ENCODE measurements around the gene DNMT3A.
"Not testable (repeated sequence)": the region's sequence is repeated elsewhere in the genome, so short reads cannot be mapped to it uniquely, and the experiment has no call there.

The DNMT3A gene

DNA sequence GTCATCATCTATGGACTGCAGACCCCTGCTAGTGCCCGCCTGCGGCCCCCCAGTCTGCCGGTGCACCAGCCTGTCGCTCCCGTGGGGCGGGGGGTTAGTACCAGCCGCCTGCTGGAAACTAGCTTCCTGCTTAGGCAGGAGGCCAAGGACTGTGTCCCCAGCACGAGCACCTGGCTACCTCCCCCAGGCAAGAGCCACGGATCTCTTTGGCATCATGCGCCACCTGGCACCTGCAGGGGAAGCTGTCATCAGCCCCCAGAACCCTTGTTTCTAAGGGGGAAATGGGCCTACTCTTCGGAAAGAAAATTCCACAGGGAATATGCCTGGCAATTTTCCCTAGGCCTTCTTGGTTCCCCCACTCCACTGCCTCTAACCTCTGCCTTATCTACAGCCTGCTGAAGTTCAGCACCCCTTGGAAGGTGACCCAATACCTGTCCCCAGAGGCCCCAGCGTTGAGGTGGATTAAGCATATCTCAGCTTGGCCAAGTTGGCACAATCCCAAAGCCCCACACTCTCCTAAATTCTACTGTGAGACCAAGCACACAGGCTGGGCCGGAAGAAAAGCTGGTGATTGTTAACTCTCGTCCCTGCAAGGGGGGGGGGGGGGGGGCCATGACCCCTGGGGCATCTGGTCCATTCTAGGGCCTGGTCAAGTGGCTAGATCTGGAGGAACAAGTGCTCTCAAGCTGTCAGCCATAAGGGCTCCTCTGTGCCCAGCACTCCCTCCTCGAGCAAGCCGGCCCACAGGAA lies 111.4 kb downstream of the DNMT3A start:
- no peak for DNase-seq

GRCh38 chr2:25229279-25230197 lies 112.2 kb downstream of the DNMT3A start:
- DNase-seq: no peak

DNA sequence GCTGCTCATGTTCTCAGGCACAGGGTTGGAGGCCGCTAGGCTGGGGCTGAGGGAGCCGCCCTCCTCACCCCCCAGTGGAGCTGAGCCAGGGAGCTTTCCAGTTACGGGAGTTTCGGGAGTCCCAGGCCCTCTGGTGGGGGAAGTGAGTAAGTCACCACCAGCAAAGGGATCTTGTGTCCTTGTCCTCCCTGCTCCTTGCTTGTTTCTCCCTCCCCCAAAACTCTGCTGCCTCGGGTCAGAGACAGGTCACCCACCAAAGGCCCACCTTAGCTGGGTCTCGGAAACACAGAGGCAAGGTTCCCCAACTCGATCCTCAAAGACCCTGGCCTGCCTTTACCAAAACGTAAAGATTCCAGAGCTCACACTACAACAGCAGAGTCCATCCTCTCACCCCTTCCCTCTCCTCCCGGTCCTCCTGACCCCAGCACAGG lies 112.9 kb downstream of the DNMT3A start:
- no peak for DNase-seq

- DNase-seq: no peak
Measured at GRCh38 chr2:25227576-25227975, 114.1 kb downstream of the DNMT3A start.

- no peak for DNase-seq
Measured at GRCh38 chr2:25226827-25227226, 114.9 kb downstream of the DNMT3A start.

DNA sequence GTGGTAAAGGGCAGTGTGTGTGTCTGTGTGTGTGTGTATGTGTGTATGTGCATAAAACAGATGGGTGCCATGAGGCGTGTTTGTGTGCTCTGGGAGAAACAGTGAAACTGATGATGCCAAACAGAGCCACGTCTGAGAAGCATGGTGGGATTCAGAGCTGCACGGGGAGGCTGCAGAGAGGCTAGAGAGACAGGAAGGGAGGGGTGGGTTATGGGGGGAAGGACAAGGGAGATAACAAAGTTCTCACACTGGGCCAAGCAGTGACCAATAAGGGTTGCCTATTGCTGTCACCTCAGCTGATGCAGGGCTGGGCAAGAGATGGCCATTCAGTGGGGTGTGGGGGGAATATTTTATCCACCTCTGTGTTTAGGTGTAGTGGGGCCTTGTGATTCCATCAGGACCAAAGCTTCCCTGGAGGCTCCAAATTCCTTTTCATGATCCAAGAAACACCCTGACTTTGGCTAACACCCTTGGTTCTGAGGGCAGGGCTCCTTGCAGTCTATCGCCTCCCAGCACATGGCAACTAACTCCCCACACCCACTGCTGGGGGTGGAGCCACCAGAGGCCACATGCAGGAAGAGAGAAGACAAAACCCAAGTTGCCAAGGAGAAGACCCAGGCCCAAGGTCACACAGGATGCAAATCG lies 119.1 kb downstream of the DNMT3A start:
- no peak for DNase-seq

DNA sequence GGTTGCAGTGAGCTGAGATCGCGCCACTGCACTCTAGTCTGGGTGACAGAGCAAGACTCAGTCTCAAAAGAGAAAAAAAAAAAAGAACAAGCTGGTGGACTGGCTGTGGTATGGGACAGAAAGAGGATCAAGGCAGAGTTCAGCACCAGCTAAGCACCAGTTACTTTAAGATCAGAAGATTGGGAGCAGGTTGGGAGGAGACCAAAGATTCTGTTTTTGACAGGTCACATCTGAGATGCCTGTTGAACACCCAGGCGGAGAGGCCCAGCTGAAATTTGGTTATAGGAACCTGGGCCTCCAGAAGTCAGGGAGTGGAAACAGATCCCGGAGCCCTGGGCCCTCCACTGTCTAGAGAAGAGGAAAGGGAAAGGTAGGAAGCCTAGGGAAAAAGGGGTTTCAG lies 120.1 kb downstream of the DNMT3A start:
- no peak for DNase-seq

- no peak for DNase-seq
Measured at GRCh38 chr2:25220313-25220712, 121.4 kb downstream of the DNMT3A start.

GRCh38 chr2:25219621-25220020 lies 122.1 kb downstream of the DNMT3A start:
- DNase-seq: no peak

DNA sequence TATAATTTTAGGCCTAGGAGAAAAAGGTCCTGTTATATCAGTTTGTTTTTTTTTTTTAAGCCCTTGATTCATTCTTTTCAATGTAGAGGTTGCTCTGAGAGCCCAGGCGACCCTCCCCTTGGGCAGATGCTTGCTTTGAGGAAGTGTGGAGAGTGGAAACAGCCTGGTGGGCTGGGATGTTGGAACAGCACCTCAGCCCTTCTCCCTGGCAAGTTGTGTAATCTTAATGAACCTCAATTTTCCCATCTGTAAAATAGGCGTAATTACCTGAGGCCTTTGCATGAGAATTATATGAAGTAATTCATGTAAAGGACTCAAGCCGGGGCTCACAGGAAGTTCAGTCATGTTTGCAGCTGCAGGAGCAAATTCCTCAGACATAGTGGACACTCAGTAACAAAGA lies 123.6 kb downstream of the DNMT3A start:
- no peak for DNase-seq

GRCh38 chr2:25215948-25216679 lies 125.6 kb downstream of the DNMT3A start:
- DNase-seq: no peak

GRCh38 chr2:25215232-25215631 lies 126.5 kb downstream of the DNMT3A start:
- no peak for DNase-seq

DNA sequence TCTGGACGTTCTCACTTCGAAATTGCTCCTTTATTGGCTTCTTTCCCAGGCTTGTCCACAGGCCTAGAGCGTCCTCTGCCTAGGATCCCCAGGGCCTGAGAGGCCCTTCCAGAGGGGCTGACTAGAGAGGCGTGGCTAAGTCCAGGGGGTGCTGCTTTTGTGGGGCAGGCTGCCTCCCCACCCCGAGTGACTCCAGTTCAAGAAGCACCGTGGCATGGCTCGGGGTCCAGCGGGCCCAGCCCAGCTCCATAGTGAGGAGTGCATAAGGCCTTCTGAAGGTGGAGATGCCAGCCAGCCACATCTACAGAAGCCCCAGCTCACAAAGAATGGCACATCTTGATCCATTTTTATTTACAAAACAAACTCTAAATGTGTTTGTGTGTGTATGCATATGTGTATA lies 128.5 kb downstream of the DNMT3A start:
- no peak for DNase-seq

- not testable (repeated sequence) for DNase-seq
Measured at GRCh38 chr2:25210923-25211322, 130.8 kb downstream of the DNMT3A start.

DNA sequence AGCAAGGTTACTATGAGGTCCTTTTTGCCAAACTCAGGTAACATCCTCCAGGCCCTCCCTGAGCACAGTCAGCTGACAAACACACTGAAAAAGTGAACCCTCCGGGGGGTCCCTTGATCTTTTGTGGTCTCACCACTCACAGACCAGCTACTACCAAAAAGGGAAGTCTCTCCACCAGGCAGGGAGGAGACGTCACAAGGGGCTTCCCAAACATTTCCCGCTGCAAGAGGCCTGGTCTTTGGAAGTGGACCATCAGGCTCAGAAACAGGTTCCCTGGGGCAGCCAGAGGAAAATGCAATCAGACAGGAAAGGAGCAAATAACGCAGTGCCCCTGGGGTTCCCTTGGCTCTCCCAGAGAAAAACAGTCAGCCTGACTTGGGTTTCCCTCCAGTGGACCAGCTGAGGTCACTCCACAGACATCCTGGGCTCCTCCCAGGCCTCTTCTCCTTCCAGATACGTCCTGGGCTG lies 134.6 kb downstream of the DNMT3A start:
- no peak for DNase-seq

DNA sequence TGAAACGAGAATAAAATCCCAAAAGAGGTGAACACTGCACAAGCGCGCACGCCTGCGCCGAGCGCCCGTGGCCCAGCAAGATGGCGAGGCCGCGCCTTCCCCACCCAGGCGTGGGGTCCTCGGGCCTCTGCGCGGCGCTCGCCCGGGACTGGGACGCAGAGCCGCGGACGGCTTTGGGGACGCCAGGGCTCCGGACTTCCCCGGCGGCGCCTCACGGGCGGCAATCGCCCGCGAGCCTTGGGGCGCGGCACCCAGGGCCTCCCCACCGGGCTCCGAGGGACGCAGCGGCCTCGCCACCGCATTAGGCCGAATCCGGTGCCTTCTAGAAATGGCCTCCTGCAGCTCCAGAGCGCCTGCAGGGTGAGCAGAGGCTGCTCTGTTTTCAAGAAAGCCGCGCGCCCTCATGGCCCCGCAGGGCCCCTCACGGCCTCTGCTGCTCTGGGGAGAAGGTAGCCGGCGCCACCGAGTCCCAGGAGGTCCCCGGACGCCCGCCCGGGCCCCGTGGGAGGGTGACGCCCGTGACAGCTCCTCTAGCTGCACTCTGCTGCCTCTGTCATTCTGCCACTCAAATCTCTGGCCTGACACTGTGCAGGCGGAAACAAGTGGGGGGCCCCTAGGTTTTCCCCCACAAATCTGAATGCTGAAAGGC lies 137.4 kb downstream of the DNMT3A start:
- no peak for DNase-seq

DNA sequence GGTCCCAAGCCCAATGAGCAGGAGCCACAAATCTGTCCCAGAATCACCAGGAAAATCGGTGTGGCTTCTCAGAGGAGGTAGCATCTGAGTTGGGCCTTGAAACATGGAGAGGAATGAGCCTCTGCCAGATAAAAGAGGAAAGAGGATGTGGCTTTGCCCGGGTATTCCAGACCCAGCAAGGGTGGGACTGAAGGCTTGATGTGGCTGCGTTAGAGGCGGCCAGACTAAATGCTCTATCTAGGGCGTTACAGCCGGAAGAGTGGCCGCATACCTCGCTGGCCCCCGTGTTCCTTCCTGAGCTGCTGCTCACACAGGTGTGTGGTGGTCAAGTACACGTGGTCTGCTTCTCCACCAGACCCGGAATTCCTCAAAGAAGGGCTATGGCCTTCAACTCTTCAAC lies 139.4 kb downstream of the DNMT3A start:
- DNase-seq: no peak

DNA sequence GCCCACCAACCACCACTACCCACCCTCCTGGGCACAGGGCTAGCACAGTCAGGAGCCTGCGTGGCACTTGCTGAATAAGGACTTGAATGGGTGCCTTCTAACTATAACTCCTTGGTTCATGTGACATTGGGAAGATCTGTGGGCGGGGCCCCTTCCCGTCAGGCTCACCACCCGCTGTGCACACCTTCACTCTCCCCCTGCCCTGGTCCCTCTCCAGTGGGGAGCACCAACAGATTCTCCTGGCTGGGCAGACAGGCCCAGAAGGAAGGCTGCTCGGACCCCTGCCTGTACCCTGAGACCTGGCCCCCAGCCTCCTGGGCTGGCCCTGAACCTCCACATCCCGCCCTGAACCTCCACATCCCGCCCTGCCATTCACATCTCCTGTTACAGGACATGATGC lies 139.9 kb downstream of the DNMT3A start:
- DNase-seq: no peak

- no peak for DNase-seq
Measured at GRCh38 chr2:25201265-25201664, 140.5 kb downstream of the DNMT3A start.

DNA sequence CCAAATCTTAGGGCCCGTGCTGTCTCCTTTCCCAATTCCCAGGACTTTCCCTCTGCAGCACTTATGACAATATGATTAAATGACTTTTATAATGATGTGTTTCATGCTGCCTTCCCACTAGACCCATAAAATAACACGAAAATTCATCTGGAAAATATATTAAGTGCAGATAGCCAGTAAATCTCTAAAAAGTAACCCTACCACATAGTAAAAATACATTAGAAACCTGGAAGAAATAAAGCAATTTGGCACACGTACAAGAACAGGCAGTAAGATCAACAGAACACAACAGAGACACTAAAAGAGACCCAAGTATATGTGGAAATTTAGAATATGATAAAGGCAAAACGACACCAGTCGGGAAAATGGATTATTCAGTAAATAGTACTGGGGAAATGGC lies 143.1 kb downstream of the DNMT3A start:
- DNase-seq: no peak

DNA sequence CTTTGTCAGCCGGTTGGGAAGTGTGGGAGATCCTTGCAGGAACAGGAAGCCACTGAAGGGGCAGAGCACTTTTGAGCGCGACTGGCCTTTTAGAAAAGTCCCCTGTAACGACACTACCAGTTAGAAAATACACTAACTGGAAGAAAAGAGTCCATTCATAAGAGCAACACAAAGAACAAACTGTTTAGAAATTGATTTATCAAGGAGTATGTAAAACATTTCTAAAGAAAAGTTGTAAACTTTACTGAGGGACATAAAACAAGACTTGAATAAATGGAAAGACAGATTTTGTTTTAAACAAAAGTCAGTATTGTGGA lies 143.6 kb downstream of the DNMT3A start:
- DNase-seq: no peak

All from SIG-M5 (cell line).